ENCODE measurements around the gene GGTLC2.

- no peak for TF ChIP-seq EZH2 (IDR thresholded peaks at IDR 0.05; ENCODE audit: borderline replicate concordance, low read length)
- TF ChIP-seq CTCF (conservative IDR thresholded peaks at IDR 0.05 in 1 of 2, IDR thresholded peaks at IDR 0.05 in 1 of 2; ENCODE audit: extremely low read depth in 1 of 2, insufficient read depth in 1 of 2, low read depth in 1 of 2, low read length in 2 of 2), result no peak
Measured at GRCh38 chr22:22667966-22668880, 23.8 kb downstream of the GGTLC2 start.

All from mammary epithelial cell (primary cell).